Aorta (tissue), 5 donors: ENCODE measurements around the gene BTBD16. TPM values are rescaled to one million over a fixed set of nuclear protein-coding genes. Genes with fewer than 3 reads are reported as not detected.

Experiments
- ATAC-seq: fragments of 200-7000 bp; cut with Tn5 transposase; one replicate; pipeline ENCODE4 v1.9.1; 2022; ENCODE audit warnings: moderate library complexity; ENCODE audit not compliant: low FRiP score
- DNase-seq, 2 donors: peaks; one replicate each; pipeline ENCODE4 v3.0.0-alpha.2; 2020
- H3K27ac ChIP-seq, 2 donors: one replicate each; pipeline ENCODE4 v1.5.1; 2013; ENCODE audit warnings: low read length in 2 of 2, mild to moderate bottlenecking in 2 of 2, moderate library complexity in 2 of 2, control low read depth in 1 of 2, inconsistent platforms in 1 of 2, low read depth in 1 of 2
- H3K27me3 ChIP-seq, 2 donors: one replicate each; pipeline ENCODE4 v1.6.1; 2013; ENCODE audit warnings: control low read depth in 1 of 2, low read length in 1 of 2, mild to moderate bottlenecking in 1 of 2, moderate library complexity in 1 of 2; ENCODE audit not compliant: insufficient read depth in 2 of 2, control insufficient read depth in 1 of 2
- H3K36me3 ChIP-seq, 2 donors: one replicate each; pipeline ENCODE4 v1.6.1; 2013; ENCODE audit warnings: control low read depth in 1 of 2, low read length in 1 of 2, mild to moderate bottlenecking in 1 of 2; ENCODE audit not compliant: insufficient read depth in 2 of 2, control insufficient read depth in 1 of 2
- H3K4me1 ChIP-seq, 2 donors: one replicate each; pipeline ENCODE4 v1.6.1; 2013; ENCODE audit warnings: low read length in 2 of 2, control low read depth in 1 of 2, mild to moderate bottlenecking in 1 of 2, moderate library complexity in 1 of 2; ENCODE audit not compliant: insufficient read depth in 2 of 2, control insufficient read depth in 1 of 2
- H3K4me3 ChIP-seq, 2 donors: one replicate each; pipeline ENCODE4 v1.5.1; 2013; ENCODE audit warnings: low read length in 2 of 2, control low read depth in 1 of 2, mild to moderate bottlenecking in 1 of 2
- H3K9me3 ChIP-seq: one replicate; pipeline ENCODE4 v1.6.1; 2013; ENCODE audit warnings: mild to moderate bottlenecking, low read length; ENCODE audit not compliant: control insufficient read depth
- WGBS, 2 donors: extraction: QIAGEN DNeasy Blood & Tissue Kit; methylation state at CpG; one replicate each; pipeline ENCODE4 v1.1.7; 2013; 5-methylcytosine and 5-hydroxymethylcytosine counted together
- intact Hi-C, 2 donors: fragments of 100-400 bp; cut with DNase I; formaldehyde crosslinking; loops; one replicate each; pipeline versions ENCODE4 v1.14.2 to v1.15.0; 2022
- polyA plus RNA-seq, 2 donors: library from polyadenylated mRNA; stranded (reverse); fragments of 200-250 nt; gene quantifications; one replicate each; pipeline ENCODE4 v1.2.3, GENCODE V29; 2013
- total RNA-seq, 2 donors: library from RNA; stranded (reverse); fragmentation: NEBNext Ultra II Directional; extraction: Animal tissue kit (Norgen Biotek cat#: 25700); gene quantifications; one replicate each; pipeline ENCODE4 v1.2.1, GENCODE V29; 2021
- donor health status: healthy with polysubstance abuse.
- donor health status: Bipolar disorder and iron deficiency.
- donor health status: DM: no; HTN: no; CAD: no.
- donor health status: DM: no; HTN: no; CAD: no.
- donor health status: DM: yes; HTN: yes; CAD: no.

The BTBD16 gene
- total and polyA plus RNA-seq, 4 donors: 1.2 to 2.4 (median 2.3) TPM; not detected in 1

DNA sequence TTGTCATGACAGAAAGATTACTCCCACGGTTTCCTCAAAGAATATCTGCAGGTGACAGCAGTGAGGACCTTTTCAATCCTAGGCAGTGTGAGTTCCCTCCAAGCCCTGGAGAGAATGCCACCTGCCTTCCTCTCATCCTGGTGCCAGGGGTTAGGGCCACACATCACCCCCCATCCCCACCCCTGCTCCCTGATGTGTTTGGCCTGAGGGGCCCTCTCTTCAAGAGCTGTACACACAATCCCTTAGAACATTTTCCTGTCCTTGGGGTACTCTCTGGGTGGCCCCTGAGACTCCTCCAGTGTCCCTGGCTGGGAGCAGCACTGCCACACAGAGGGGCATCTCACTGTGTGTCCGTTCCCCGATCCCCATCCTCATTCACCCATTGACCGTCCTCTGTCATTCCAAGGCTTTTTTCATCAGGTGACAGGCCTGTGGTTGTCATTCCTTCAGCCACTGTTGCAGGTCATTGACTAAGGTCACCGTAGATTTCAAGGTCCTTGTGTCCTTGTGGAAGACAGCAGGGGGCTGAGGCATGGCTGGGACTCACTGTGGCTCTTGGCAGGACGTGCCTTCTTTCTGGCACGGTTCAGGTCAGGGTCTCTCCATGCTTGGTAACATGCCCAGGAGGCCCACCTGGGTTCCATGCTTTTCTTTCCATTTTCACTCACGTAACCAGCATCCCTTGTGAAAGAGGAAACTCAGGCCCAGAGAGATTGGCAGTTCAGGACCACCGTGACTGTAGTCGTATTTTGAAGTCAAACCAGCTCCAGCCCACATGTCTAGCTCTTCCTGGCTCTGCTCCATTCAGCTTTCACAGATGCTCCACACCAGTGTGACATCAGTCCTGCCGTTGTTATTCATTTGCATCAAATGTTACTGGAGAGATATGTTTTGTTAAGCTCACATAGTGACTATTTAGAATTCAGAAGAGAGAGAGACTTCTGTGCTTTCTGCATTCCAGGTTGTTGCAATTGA is 26.8 kb upstream of the BTBD16 start:
- Histone ChIP-seq H3K4me1 (no peaks in the 10 kb centered on the region), H3K27me3 (no peaks in the 10 kb centered on the region), H3K36me3 (peaks cover 6 to 17% of the 10 kb centered on the region in 2 donors), H3K27ac (no peak overlapping the region), H3K4me3 (no peak overlapping the region), H3K9me3 (no peaks in the 10 kb centered on the region)
- intact Hi-C loops: no loop called here
- DNase-seq (no peak), ATAC-seq (no peak)
- 62 to 65% methylated on average over 11 of the region's 11 CpGs for WGBS, 2 donors

DNA sequence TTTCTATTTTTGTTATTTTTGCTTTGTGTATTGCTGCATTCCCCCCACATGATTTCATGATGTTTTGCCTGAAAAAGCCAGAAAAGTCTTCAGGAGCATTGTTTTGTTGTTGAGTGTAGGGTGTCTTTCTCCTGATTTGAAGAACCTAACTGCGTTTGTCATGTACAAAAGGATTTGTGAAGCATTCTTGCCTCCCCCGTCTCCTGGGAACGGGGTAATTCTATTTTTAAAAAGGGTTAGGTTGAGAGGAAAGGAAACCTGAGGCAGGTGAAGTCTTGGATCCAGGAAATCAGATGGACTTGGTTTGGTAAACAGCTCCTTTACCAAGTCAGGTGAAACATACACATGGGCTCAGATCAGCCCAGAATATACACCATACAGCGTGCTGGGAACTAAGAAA is 26.0 kb upstream of the BTBD16 start:
- Histone ChIP-seq H3K9me3 (no peaks in the 10 kb centered on the region), H3K27me3 (no peaks in the 10 kb centered on the region), H3K4me1 (no peaks in the 10 kb centered on the region), H3K27ac (no peak overlapping the region), H3K4me3 (no peak overlapping the region), H3K36me3 (peaks cover 6 to 15% of the 10 kb centered on the region in 2 donors)
- ATAC-seq (no peak), DNase-seq (no peak)
- intact Hi-C loops: no loop called here
- WGBS, 2 donors: 85 to 86% methylated on average over 4 of the region's 4 CpGs

DNA sequence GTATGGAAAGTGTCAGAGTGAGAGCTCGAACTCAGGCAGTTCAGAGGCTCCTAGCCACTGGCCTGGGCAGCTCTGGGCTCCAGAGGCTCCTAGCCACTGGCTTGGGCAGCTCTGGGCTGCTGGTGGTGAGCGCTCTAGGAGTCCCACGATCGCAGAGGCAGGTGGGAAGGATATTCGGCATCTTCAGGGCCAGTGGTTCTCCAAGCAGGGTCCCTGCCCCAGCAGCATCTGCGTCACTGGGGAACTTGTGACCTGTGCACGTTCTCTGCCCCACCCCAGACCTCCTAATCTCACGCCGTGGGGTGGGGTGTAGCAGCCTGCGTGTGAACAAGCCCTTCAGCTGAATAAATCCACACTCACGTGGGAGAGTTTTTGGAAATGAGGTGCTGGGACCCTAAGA is 25.2 kb upstream of the BTBD16 start:
- DNase-seq (no peak), ATAC-seq (no peak)
- H3K27me3 ChIP-seq: no peaks in the 10 kb centered on the region
- no peaks in the 10 kb centered on the region for H3K9me3 ChIP-seq
- WGBS, 2 donors: 89 to 91% methylated on average over 11 of the region's 11 CpGs
- no peaks in the 10 kb centered on the region for H3K4me1 ChIP-seq
- H3K4me3 ChIP-seq: no peak overlapping the region
- peaks cover 6 to 12% of the 10 kb centered on the region in 2 donors for H3K36me3 ChIP-seq
- intact Hi-C loops: no loop called here
- H3K27ac ChIP-seq: no peak overlapping the region

DNA sequence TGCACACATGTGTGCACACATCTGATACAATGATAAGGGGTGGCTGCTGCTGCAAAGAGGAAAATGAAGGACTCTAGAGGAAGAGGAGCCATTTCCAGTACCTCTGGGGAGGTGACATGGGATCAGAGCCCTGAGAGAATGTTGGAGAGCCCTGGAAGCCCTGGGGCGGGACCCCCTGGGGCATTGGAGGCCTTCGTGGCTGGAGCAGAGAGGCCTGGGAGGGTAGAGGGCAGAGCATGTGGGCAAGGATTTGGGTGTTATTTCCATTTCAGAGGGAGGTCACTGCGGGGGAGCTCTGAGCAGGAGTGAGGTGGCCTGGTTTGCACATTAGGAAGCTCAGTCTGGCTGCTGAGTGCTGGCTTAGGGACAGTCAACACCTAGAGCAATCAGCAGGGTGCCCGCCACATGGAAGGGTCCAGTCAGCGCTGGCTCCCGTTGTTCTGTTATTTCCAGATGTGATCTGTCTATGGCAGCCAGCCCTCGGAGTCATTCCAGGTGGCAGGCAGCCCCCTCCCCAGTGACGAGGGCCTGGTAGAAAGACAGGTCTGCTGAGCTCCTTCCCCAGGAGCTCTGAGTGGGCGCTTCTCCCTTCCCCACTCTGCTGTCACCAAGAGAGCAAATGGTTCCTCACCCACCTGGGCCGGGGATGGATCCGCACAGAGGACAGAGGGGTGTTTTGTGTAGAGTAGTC is 24.1 kb upstream of the BTBD16 start:
- intact Hi-C loops: no loop called here
- H3K27me3 ChIP-seq: no peaks in the 10 kb centered on the region
- ATAC-seq (no peak), DNase-seq (no peak)
- no peak overlapping the region for H3K4me3 ChIP-seq
- 85 to 86% methylated on average over 11 of the region's 11 CpGs for WGBS, 2 donors
- no peaks in the 10 kb centered on the region for H3K4me1 ChIP-seq
- no peaks in the 10 kb centered on the region for H3K9me3 ChIP-seq
- H3K27ac ChIP-seq: no peak overlapping the region
- H3K36me3 ChIP-seq: peaks cover 8% of the 10 kb centered on the region in 2 donors

DNA sequence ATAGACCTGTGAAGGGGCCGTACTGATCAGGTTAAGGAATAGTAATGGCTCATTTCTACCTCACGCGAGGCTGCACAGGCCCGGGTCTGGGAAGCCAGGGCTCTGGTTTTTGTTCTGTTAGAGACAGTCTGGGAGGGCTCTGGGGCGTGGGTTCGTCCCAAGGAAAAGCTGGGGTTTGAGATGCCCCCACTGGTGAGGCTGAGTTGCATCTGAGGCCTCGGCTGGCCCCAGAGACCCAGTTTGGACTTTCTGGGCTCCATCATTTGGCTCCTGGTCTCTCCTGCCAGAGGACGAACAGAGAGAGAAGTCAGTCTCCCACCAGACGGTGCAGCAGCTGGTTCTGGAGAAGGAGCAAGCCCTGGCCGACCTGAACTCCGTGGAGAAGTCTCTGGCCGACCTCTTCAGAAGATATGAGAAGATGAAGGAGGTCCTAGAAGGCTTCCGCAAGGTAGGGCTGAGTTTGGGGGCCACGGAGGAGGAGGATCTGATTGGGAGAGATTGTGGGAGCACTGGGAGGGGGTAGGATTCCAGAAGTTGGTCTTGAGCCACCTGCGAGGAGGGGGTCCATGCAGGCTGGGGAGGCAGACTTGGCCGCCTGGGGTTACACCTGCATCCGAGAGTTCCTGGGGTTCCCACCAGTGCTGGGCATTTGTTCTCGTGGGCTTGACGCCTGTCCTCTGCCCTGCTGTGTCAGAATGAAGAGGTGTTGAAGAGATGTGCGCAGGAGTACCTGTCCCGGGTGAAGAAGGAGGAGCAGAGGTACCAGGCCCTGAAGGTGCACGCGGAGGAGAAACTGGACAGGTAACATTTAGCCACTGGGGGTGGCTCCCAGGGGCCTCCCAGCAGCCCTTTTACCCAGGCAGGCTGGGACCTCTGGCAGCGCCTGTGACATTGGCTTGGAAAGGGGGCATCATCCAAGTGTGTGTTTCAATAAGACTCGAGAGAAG is 22.5 kb upstream of the BTBD16 start:
- Histone ChIP-seq H3K9me3 (no peaks in the 10 kb centered on the region), H3K27ac (no peak overlapping the region), H3K4me3 (no peak overlapping the region), H3K4me1 (no peaks in the 10 kb centered on the region), H3K27me3 (no peaks in the 10 kb centered on the region), H3K36me3 (peaks cover 5 to 8% of the 10 kb centered on the region in 2 donors)
- intact Hi-C loops: no loop called here
- DNase-seq (no peak), ATAC-seq (no peak)
- 90 to 93% methylated on average over 25 of the region's 25 CpGs for WGBS, 2 donors

DNA sequence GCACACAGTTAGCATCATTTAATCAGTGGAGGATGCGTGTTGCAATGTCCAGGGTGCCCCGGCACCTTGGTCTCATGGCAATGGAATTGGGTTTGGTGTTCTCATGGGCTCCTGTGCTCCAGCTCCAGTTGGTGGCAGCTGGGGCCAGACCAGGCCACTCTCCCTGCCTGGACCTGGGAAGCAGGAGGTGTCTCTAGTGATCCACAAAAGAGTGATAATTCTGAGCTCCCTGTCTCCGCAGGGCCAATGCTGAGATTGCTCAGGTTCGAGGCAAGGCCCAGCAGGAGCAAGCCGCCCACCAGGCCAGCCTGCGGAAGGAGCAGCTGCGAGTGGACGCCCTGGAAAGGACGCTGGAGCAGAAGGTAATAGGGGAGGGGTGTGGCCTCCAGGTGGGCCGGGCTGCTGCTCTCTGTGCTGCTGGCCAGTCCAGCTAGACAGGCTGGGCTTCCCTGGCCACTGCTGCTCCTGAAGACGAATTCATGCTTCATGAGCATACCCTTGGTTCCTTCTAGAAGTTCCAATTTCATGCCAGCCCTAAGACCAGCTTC is 21.7 kb upstream of the BTBD16 start:
- H3K27me3 ChIP-seq: no peaks in the 10 kb centered on the region
- H3K4me3 ChIP-seq: no peak overlapping the region
- 89% methylated on average over 11 of the region's 11 CpGs for WGBS, 2 donors
- H3K27ac ChIP-seq: no peak overlapping the region
- DNase-seq: no peak
- H3K4me1 ChIP-seq: no peaks in the 10 kb centered on the region
- ATAC-seq: no peak
- H3K9me3 ChIP-seq: no peaks in the 10 kb centered on the region
- H3K36me3 ChIP-seq: peaks cover 2 to 7% of the 10 kb centered on the region in 2 donors
- intact Hi-C loops: no loop called here

DNA sequence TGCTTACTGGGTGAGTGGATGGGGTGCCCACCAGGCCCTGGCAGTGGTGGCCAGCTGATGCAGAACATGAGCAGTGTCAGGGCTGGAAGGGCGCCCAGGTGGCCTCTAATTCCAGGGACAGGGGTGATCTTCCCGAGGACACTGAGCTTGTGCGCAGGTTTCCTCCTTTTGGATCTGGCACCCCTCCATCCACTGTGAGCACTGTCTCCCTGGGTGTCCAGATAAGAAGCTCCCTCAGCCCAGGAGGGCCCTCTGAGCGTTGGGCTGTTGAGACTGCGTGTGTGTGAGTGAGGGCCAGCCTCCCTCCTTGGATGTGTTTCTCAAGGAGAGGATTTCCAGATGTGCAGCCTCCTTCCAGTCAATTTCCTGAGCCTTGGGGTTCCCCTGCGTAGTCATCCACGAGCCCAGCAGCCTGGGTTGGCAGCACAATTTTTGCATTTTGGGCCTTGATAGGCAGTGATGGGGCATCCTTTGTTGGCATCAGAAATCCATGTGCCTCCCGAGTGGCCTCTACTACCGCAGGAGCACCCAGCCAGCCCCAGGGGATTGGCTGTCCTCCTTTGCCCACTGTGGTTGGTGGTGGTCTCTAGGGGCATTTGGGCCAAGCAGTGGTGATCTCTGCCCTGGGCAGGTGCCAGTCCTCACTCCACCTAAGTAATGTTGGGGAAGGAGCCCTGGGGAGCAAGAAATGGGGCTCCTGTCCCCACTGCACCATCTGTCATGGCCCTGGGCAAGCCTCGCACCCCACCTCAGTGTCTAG is 20.9 kb upstream of the BTBD16 start:
- intact Hi-C loops: no loop called here
- DNase-seq (no peak), ATAC-seq (no peak)
- no peaks in the 10 kb centered on the region for H3K9me3 ChIP-seq
- no peak overlapping the region for H3K27ac ChIP-seq
- 86 to 88% methylated on average over 10 of the region's 10 CpGs for WGBS, 2 donors
- no peaks in the 10 kb centered on the region for H3K27me3 ChIP-seq
- peaks cover 2 to 6% of the 10 kb centered on the region in 2 donors for H3K36me3 ChIP-seq
- no peak overlapping the region for H3K4me3 ChIP-seq
- no peaks in the 10 kb centered on the region for H3K4me1 ChIP-seq
